Measurements from ENCODE around the gene OSBPL9.
"Not testable (repeated sequence)": the region's sequence is repeated elsewhere in the genome, so short reads cannot be mapped to it uniquely, and the experiment has no call there.

Gene OSBPL9

DNA sequence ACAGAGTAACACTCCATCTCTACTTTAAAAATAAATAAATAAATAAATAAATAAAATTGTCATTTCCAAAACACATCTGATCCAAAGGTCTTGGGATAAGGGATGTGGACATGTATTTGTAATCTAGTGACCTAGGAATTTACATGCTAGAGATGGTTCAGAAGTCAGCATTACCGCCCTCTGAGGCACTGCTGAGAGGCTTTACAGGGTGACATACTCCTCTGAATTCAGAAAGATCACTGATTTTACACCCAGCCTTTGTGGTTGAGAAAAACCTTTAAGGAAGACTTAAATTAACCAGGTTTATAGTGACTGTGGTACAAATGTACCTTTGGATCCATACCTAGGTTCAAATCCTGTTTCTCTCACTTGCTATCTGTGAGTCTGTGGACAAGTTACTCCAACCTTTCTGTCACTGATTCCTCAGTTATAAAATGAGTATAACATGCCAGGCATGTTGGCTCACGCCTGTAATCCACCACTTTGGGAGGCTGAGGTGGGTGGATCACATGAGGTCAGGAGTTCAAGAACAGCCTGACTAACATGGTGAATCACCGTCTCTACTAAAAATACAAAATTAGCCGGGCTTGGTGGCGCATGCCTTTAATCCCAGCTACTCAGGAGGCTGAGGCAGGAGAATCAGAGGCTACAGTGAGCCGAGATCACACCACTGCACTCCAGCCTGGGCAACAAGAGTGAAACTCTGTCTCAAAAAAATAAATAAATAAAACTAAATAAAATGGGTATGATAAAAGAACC is 20.1 kb downstream of the OSBPL9 start:
- DNase-seq, result peak in 1 of 2 experiments; percentile 9

DNA sequence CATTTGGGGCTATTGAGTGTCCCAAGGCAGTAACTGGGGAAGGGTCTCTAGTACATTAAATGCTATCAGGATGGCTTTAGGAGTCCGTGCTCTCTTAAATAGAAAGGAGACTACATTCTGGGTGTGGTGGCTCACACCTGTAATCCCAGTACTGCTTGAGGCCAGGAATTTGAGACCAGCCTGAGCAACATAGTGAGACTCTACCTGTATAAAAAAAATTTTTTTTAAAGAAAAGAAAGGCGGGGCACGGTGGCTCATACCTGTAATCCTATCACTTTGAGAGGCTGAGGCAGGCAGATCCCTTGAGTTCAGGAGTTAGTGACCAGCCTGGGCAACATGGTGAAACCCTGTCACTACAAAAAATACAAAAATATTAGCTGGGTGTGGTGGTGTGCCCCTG is 21.5 kb downstream of the OSBPL9 start:
- no peak for DNase-seq

DNA sequence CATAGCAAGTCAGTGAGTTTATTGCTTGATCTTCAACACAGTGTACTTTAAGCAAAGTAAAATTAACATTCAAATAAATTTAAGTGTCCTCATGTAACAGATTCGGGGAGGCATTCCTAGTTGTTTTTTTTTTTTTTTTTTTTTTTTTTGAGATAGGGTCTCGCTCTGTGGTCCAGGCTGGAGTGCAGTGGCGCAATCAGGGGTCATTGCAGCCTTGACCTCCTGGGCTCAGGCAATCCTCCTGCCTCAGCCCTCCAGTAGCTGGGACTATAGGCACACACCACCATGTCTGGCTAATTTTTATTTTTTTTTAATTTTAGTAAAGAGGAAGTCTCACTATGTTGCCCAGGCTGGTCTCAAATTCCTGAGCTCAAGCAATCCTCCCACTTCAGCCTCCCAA is 22.8 kb downstream of the OSBPL9 start:
- DNase-seq, result no peak

DNA sequence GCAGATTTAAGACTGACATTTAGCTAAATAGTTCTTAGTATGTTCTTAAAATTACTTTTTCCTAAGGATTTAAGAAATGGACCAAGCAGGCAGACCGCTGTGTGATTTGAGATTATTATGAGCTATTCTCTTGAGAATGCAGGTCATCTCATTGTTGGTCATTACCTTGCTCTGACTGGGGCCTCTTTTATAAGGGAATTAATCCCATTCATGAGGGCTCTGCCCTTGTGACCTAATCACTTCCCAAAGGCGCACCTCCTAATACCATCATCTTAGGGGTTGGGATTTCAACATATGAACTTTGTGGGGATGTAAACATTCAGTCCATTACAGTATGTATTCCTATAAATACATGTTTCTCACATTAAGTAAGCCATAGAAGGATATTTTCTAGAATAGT is 24.2 kb downstream of the OSBPL9 start:
- no peak for DNase-seq

DNA sequence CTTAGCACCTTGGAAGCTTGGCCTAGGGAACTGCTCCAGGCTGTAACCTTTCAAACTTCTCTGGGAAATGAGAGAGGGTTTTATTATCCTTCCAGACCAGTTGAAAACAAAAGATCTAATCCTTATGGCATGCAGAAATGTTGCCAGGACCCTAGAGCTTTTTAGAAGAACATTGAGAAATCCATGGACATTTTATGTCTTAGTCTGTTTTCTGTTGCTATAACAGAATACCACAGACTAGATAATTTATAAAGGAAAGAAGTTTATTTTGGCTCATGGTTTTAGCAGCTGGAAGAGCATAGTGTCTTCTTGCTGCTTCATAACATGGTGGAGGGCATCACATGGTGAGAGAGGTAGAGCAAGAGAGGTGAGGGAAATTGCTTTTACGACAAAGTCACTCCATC is 25.8 kb downstream of the OSBPL9 start:
- DNase-seq, result no peak

DNA sequence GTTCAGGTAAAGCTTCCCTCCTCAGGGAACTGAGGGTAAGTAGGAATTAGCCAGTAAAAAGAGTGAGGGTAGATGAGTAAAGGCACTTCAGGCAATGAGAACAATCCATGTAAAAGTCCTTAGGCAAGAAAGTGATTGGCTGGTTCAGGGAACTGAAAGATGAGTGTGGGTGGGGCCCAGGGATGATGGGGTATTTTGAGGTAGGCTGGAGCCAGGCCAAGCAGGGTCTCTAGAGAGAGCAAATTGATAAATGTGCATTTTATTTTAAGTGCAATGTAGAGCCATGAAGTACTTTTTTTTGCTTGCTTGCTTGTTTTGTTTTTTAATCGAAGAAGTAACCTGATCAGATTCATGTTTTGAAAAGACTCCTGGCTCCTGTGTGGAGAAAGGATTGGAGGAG is 26.5 kb downstream of the OSBPL9 start:
- no peak for DNase-seq

DNA sequence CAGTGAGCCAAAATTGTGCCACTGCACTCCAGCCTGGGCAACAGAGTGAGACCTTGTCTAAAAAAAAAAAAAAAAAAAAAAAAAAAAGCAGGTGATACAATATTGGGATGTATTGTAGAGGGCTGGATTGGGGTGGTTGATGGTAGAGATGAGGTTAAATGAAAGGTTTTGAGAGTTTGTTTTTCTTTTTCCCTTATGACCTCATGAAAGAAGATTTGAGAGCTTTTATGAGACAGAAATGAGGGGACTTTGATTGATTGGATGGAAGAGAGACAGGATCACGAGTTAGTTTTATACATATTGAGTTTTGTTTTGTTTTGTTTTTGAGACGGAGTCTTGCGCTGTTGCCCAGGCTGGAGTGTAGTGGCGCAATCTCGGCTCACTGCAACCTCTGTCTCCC is 27.1 kb downstream of the OSBPL9 start:
- no peak for DNase-seq

DNA sequence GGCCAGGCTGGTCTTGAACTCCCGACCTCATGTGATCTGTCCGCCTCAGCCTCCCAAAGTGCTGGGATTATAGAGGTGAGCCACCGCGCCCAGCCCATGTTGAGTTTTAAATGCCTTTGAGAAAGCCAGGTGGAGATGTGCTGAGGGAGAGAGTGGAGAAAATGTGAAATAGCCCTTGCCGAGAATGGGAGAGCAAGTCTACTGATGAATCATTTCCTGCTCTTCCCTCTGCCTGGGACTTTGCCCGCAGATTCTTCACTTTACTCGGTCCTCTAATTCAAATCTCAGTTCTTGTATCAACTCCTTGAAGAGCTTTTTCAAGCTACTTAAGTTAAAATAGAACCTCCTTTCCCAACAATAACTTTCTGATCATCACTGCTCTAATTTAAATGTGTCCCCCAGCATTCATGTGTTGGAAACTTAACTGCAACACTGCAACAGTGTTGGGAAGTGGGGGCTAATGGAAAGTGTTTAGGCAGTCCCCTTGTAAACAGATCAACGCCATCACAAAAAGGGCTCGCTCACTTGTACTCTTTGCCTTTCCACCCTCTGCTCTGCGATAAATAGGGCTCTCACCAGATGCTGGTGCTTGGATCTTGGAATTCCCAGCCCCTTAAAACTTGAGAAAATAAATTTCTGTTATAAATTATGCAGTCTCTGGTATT is 27.8 kb downstream of the OSBPL9 start:
- no peak for DNase-seq

DNA sequence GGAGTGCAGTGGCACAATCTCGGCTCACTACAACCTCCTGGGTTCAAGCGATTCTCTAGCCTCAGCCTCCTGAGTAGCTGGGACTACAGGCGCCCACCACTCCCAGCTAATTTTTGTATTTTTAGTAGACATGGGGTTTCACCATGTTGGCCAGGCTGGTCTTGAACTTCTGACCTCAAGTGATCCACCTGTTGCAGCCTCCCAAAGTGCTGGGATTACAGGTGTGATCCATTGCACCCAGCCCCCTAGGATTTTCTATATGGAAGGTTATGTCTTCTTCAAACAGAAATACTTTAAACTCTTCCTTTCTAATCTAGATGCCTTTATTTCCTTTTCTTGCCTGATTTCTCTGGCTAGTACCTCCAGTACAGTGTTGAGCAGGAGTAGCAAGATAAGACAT is 29.7 kb downstream of the OSBPL9 start:
- not testable (repeated sequence) for DNase-seq

DNA sequence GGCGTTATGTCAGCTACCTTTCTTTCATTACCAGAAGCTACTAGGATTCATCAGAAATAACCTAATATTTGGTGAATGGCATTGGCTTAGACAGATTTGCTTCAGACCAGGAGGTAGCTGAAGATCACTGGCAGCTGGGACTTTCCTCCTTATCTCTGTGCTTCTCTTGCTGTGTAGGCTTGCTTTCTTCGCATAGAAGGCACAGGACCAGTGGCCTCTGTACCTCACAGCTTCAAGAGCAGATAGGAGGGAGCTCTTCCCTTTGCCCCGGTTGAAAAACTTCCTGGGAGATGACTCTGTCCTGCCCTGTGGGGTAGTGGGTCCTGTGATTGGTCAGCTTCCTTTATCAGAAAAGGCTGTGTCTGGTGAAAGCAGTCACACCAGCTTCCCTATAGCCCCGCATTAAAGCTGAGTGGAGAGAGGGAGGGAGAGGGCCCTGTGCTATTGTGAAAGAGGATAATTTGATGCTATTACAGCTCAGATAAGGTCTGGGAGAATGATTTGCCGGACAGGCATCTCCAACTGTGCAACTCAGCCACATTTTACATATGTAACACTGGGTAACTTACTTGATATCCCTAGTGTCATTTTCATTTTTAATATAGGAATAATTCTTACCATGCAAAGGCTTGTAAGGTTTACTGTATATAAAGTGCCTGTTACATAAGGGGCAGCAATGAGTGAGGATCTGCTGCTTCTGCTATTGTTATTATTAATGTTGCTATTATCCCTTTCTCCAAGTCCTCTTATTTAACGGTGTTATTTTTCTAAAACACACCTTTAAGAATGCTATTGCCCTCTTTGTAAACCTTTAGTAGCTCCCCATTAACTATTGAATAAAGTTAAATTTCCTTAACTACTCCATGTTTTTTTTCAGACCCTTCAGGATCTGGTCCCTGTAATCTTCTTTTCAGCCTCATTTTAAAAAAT is 31.6 kb downstream of the OSBPL9 start:
- no peak for DNase-seq

DNA sequence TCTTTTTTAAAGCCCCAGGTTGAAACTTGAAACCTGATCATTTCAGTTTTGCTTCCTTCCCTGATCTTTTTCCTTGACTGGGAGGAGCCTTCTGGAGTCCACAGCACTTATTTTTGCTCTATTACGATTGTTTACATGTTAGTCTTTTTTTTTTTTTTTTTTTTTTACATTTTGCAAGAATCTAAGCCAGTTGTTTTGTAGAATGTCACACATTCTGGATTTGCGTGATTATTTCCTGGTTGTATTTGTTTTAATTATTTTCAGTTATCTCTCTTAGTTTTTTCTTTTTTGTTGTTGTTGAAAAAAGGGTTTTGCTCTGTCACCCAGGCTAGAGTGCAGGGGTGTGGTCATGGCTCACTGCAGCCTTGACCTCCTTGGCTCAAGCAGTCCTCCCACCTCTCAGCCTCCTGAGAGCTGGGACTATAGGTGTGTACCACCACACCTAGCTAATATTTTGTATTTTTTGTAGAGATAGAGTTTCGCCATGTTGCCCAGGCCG is 32.8 kb downstream of the OSBPL9 start:
- no peak for DNase-seq

DNA sequence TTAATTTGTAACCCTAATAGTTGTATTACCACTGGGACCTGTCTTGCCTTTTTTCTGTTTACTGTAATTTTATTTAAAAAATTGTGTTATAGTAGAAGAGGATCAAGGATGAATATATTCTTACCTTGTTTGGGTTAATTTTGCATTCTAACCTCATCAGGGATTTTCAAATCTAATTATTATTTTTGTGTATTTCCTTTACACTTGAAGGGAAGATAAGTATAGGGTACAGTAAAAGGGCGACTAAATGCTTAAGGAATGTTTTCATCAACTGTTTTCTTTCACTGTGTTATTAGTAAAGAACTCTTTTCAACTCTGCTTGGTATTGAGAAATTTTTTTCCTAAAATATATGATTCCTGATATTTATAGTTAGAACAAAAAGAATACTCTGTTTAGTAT is 33.3 kb downstream of the OSBPL9 start:
- no peak for DNase-seq

DNA sequence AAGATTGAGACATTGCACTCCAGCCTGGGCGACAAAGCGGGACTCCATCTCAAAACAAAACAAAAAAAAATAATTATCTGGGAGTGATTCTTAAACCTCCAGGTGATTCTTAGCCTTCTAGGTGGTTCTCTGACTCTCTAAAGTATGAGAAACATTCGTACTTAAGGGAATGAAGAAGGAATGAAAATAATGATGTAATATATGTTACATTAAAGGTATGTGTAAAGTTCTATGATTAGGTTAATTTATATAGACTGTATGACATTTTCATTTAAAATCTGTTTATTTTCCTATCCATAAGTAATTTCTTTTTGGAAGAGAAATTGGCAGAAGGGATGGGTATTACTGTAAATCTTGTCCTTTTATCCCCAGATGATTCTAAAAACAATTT is 34.7 kb downstream of the OSBPL9 start:
- DNase-seq, result no peak

DNA sequence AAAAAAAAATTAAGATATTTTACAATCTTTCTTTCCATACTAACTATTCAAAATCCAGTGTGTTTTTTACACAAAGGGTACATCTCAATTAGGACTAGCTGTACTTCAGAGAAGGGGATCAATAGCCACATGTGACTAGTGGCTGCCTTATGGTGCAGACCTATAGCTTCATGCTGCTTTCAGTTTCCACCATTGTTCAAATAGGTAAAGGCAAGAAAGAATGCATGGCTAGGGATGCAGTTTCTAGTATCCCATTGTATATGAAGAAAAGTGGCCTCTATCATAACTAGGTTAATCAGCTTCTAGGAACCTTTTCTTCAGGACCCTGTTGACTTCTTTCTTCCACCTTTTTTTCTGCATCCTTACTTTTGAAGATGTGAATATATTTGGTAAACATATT is 35.7 kb downstream of the OSBPL9 start:
- no peak for DNase-seq

DNA sequence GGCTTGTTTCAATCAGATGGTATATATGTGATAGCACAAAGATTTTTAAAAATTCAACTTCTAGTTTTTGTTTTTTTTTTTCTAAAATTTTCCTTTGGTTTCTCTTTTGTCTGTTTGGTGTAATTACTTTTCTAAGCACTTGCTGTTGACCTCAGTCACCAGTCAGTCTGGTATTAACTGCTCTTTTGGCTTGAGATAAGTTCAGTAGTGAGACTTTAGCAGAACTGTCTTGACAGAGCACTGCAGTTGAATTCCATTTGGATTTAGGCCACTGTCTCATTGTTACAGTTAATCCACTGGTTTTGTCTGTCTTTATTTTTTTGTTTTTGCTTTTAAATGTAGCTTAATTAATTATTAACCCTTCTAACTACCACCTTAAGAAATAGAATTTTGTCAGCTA is 36.2 kb downstream of the OSBPL9 start:
- DNase-seq, result no peak

DNA sequence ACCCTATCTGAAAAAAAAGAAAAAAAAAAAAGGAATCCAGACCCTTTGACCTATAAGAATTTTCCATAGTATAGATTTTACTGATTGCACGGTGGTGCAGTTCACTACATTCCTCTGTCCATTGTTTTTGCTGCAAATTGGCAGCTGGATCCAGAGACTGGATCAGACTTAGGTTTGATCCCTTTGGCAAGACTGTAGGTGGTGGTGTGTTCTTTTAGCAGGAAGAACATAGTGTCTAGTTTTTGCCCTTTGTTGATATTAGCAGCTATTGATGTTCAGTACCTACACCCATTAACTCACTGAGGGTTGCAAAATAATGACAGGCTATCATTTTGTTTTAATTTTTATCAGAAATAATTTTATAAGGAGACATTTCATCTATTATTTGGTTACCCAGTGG is 37.1 kb downstream of the OSBPL9 start:
- DNase-seq, result no peak

DNA sequence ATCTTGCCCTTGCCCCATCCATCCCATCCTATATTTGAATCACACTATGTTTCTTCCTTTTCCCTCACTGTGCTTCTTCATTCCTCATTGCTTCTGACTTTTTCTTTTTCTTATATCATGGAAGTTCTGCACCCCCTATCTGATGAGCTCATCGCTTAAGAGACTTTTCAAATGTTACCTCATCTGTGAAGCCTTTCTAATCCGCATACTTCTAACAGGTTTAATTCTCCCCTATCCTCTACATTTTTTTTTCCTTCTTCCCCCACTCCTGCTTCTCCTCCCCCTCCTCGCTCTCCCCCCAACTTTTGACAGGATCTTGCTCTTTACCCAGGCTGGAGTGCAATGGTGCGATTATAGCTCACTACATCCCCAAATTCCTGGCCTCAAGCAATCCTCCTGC is 39.5 kb downstream of the OSBPL9 start:
- DNase-seq, result no peak

DNA sequence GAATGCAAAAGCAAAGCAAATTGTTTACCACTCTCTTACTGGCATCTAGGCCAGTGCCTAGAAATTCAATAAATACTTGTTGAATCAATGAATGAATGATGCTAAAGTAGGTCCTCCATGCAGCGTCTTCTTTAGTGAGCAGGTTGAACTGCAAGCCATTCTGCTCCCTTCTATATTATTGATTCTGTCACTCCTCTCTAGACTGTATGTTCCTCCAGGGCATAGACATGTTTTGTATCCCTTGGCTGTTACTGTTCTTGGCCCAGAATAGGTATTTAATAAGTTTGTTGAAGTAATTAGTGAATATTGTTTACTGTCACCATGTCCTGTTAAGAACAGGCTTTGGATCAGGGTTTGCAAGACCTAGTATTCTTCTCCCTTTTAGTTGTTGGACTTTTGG is 43.7 kb downstream of the OSBPL9 start:
- no peak for DNase-seq

DNA sequence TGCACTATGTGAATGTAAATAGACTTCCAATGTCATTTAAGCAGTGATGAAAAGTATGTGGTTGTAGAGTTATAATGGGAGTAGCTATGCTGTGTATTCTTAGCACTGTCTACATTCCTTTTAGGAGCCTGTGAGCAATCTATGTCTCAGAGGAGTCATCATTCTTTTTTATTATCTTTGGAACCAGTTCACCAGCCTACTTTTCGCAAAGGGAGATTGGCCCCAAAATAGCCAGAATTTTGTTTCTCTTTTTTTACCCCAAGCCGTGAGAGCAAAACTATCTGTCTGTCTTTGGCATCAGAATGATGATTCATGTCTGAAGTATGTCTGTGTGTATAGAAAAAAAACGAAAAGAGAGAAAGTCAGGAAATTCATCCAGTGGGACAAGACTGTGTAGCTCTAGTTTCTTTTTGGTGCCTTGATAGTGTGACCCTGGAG is 44.2 kb downstream of the OSBPL9 start:
- DNase-seq, result no peak

DNA sequence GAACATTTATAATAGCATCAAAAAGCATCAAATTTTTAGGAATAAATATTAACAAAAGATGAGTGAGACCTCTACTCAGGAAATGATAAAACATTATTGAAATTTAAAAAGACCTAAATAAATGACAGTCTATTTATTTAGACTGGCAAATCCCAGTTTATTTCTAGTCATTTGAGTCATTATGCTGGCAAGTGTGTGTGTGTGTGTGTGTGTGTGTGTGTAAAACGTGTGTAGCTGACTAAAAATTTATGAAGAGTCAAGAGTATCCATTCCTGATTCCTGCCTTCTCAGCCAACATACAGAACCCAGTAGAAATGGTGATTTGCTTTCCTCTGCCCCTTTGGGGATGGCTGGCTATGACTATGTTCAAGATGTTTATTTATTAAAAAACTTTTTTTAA is 46.2 kb downstream of the OSBPL9 start:
- DNase-seq, result no peak

DNA sequence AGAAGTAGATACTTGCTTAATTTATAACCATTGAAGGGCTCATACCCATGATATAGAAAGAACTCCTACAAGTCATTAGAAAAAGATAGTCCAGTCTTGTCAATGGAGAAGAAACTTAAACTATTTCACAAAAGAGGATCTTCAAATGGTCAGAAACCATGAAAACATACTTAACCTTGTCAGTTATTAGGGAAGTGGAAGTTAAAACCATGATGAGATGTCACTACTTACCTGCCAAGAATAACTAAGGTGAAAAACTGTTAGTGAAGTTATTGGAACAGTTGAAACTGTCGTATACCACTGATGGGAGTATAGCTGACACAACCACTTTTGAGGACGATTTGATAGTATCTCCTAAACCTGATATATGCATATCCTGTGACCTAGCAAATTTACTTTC is 46.8 kb downstream of the OSBPL9 start:
- DNase-seq, result no peak

DNA sequence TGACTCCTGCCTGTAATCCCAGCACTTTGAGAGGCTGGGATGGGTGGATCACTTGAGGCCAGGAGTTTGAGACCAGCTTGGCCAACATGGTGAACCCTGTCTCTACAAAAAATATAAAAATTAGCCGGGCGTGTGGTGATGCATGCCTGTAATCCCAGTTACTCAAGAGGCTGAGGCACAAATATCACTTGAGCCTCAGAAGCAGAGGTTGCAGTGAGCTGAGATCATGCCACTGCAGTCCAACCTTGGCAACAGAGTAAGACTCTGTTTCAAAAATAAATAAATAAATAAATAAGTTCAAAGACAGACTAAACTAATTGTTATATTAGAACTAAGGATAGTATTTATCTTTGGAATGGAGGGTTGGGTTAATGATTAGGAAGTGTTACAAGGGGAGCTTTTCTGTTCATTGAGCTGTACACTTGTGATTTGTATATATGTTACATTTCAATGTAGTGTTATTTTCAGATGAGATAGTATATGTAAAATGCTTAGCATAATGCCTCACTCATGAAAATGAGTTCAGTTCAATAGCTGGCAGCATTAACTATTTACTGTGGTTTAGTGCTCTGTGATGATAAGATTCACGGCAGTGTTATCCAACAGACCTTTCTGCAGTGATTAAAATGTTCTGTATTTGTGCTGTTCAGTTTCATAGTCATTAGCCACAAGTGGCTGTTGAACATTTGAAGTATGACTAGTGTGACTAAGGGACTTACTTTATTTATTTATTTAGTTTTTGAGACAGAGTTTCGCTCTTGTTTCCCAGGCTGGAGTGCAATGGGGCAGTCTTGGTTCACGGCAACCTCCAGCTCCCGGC is 47.7 kb downstream of the OSBPL9 start:
- no peak for DNase-seq

DNA sequence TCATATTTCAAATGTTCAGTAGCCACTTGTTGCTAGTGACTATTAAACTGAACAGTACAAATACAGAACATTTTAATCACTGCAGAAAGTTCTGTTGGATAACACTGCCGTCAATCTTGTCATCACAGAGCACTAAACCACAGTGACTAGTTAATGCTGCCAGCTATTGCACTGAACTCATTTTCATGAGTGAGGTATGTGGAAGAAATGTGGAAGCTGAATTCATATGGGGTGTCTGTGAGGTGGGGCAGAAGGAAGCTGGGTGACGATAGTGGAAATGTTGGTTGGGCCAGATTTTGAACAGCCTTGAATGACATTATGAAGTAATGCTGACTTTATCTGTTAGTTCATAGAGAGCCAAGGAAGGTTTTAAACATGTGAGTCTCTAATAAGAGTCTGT is 49.6 kb downstream of the OSBPL9 start:
- DNase-seq, result no peak

Data from activated CD4-positive, alpha-beta T cell treated with anti-CD3 and anti-CD28 coated beads, Interleukin-2, amount 50 U/mL, for 48 hours (primary cell).